ENCODE measurements around the gene FTH1. TPM values are rescaled to one million over a fixed set of nuclear protein-coding genes. Genes with fewer than 3 reads are reported as not detected.

FTH1 gene
- total and polyA plus RNA-seq, 2 of the 13 experiments (the other 11 are each of a cell fraction or from before 2014, with no cell fraction given): 607 to 760 TPM

- TF ChIP-seq ZBTB49 (CRISPR knock-in tag; IDR thresholded peaks at IDR 0.05; ENCODE audit: borderline replicate concordance): no peak
- no peak for TF ChIP-seq ZNF660 (CRISPR knock-in tag; IDR thresholded peaks at IDR 0.05; ENCODE audit: borderline replicate concordance, low read depth)
- peak in 1 of 2 experiments; percentile 9; a peak in 1 of 4 replicates for TF ChIP-seq POLR2A (IDR thresholded peaks at IDR 0.05; ENCODE audit: insufficient read depth in 1 of 2, low read depth in 2 of 2, low read length in 2 of 2)
- no peak for TF ChIP-seq MTA1 (CRISPR knock-in tag; IDR thresholded peaks at IDR 0.05; ENCODE audit: borderline replicate concordance)
- TF ChIP-seq CHD4 (IDR thresholded peaks at IDR 0.05; ENCODE audit: borderline replicate concordance, low read length): no peak
- TF ChIP-seq ZNF850 (CRISPR knock-in tag; conservative IDR thresholded peaks at IDR 0.05): no peak
- TF ChIP-seq USF2 (IDR thresholded peaks at IDR 0.05; ENCODE audit: low read depth, low read length): no peak
- no peak for TF ChIP-seq USF2 (CRISPR knock-in tag; IDR thresholded peaks at IDR 0.05; ENCODE audit: borderline replicate concordance)
- TF ChIP-seq ZNF614 (CRISPR knock-in tag; IDR thresholded peaks at IDR 0.05; ENCODE audit: borderline replicate concordance): no peak
- no peak for TF ChIP-seq CERS6 (CRISPR knock-in tag; IDR thresholded peaks at IDR 0.05)
- no peak for TF ChIP-seq MXD4 (CRISPR knock-in tag; IDR thresholded peaks at IDR 0.05)
These were observed 17.3 kb downstream of the FTH1 start, which contains the start of gene BEST1 (continued) for GRCh38 chr11:61950035-61950547.

All from HepG2 (cell line).